Psoas muscle (tissue), 8 donors: Measurements from ENCODE around the gene CGREF1. TPM values are rescaled to one million over a fixed set of nuclear protein-coding genes. Genes with fewer than 3 reads are reported as not detected.

Experiments
- ATAC-seq, 4 donors: fragments of 200-7000 bp; cut with Tn5 transposase; one replicate each; pipeline ENCODE4 v1.9.1; 2020; ENCODE audit warnings: moderate library complexity in 3 of 4, mild to moderate bottlenecking in 2 of 4
- DNase-seq, 2 donors: peaks; one replicate each; pipeline ENCODE4 v3.0.0-alpha.2; 2020
- H3K27ac ChIP-seq: fragments of 200-600 bp; one replicate; pipeline ENCODE4 v1.8.0; 2022
- H3K27me3 ChIP-seq, 3 donors: fragments of 200-600 bp in 1 of 3; one replicate each; pipeline versions ENCODE4 v1.6.1 to v1.8.0; 2013 to 2022; ENCODE audit warnings: low read length in 2 of 3, mild to moderate bottlenecking in 2 of 3, moderate library complexity in 1 of 3; ENCODE audit not compliant: insufficient read depth in 3 of 3
- H3K36me3 ChIP-seq, 2 donors: fragments of 200-600 bp in 1 of 2; one replicate each; pipeline versions ENCODE4 v1.6.1 to v1.8.0; 2013 to 2022; ENCODE audit warnings: low read depth in 1 of 2, mild to moderate bottlenecking in 1 of 2, moderate library complexity in 1 of 2; ENCODE audit not compliant: insufficient read depth in 1 of 2
- H3K4me1 ChIP-seq: fragments of 200-600 bp; one replicate; pipeline ENCODE4 v1.8.0; 2022
- H3K4me3 ChIP-seq: fragments of 200-600 bp; one replicate; pipeline ENCODE4 v1.8.0; 2022; ENCODE audit warnings: mild to moderate bottlenecking
- H3K9me3 ChIP-seq: fragments of 200-600 bp; one replicate; pipeline ENCODE4 v1.8.0; 2022
- WGBS, 3 donors: extraction: QIAGEN DNeasy Blood & Tissue Kit; methylation state at CpG; one replicate each; pipeline versions ENCODE4 v1.1.6 to v1.1.7; 2013; 5-methylcytosine and 5-hydroxymethylcytosine counted together
- intact Hi-C, 2 donors: fragments of 100-400 bp; cut with DNase I; formaldehyde crosslinking; loops; one replicate each; pipeline versions ENCODE4 v1.11.0 to v1.14.2; 2022
- polyA plus RNA-seq, 3 donors: library from polyadenylated mRNA; stranded (reverse); fragments of 200-250 nt; gene quantifications; one replicate each; pipeline ENCODE4 v1.2.3, GENCODE V29; 2013
- total RNA-seq, 4 donors: library from RNA; stranded (reverse); fragmentation: NEBNext Ultra II Directional in 2 of 4; extraction: Animal tissue kit (Norgen Biotek cat#: 25700) in 2 of 4; gene quantifications; one replicate each; pipeline versions ENCODE4 v1.2.1 to v1.2.4, GENCODE V29; 2021 to 2023
- TF ChIP-seq, protein P1 (sequence below): fragments of 200-600 bp; IDR thresholded peaks from one replicate; pipeline ENCODE4 v1.8.0; 2022; ENCODE audit warnings: antibody characterized with exemption
- donor health status: healthy with polysubstance abuse.
- donor health status: DM: no; HTN: no; CAD: no; lungs with moderate emphysema.
- donor health status: Bipolar disorder and iron deficiency.
- donor health status: healthy.
- donor health status: DM: yes; HTN: yes; CAD: no.
- donor health status: DM: no; HTN: no; CAD: no.
- donor health status: DM: no; HTN: no; CAD: no.
- donor health status: DM: yes; HTN: yes; CAD: no.

Gene CGREF1
- total and polyA plus RNA-seq, 7 donors, result 2.8 to 15.8 (median 6.6) TPM

DNA sequence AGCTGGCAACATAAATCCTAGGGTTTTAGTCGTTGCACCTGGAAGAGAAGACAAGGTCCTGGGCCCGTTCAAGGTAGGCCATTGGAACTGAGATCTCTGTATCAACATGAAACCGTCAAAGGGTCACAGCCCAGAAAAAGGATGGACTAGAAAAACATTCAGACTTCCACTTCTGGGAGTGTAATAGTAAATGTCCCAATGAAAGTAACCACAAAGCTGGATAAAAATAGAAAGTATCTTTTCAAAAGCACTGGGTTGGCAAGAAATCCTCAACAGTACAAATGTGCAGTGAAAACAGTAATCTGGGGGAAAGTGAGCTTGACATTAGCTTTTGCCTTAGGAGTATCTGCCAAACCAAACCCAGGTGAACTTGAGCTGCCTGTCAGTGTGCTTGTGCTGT, 12.9 kb downstream of the CGREF1 start:
- no peaks in the 10 kb centered on the region for H3K27me3 ChIP-seq
- no peak overlapping the region for H3K27ac ChIP-seq
- H3K4me3 ChIP-seq, result no peak overlapping the region
- ATAC-seq (no peak), DNase-seq (no peak)
- intact Hi-C loops, result no loop called here
- no peaks in the 10 kb centered on the region for H3K36me3 ChIP-seq
- no peaks in the 10 kb centered on the region for H3K4me1 ChIP-seq
- WGBS, 3 donors, result 66 to 77% (median 74%) methylated on average over 3 of the region's 3 CpGs
- H3K9me3 ChIP-seq, result no peaks in the 10 kb centered on the region
- TF ChIP-seq, protein P1, sequence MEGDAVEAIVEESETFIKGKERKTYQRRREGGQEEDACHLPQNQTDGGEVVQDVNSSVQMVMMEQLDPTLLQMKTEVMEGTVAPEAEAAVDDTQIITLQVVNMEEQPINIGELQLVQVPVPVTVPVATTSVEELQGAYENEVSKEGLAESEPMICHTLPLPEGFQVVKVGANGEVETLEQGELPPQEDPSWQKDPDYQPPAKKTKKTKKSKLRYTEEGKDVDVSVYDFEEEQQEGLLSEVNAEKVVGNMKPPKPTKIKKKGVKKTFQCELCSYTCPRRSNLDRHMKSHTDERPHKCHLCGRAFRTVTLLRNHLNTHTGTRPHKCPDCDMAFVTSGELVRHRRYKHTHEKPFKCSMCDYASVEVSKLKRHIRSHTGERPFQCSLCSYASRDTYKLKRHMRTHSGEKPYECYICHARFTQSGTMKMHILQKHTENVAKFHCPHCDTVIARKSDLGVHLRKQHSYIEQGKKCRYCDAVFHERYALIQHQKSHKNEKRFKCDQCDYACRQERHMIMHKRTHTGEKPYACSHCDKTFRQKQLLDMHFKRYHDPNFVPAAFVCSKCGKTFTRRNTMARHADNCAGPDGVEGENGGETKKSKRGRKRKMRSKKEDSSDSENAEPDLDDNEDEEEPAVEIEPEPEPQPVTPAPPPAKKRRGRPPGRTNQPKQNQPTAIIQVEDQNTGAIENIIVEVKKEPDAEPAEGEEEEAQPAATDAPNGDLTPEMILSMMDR, result no peak

DNA sequence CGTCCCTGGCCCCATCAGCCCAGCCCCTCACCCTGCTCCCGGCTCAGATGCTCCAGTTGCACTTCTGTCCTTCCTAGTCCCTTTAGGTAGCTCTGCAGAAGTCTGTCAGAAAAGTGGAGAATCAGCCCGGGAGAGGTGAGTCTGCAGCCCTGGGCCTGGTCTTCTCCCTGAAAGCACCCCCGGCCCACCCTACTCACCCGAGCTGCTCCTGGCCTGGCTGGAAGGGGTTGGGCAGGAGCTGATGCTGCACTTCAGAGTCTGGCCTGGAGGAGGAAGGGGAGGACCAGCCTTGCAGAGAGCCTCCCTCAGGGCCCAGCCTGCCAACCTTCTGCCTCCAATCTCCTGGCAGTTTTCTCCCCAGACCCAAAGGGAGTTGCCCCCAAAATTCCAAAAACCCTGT, 16.6 kb downstream of the CGREF1 start:
- ATAC-seq (no peak), DNase-seq (peak in 1 of 2 donors; percentile 6)
- H3K27ac ChIP-seq, result no peak overlapping the region
- H3K27me3 ChIP-seq, result no peaks in the 10 kb centered on the region
- intact Hi-C loops, result no loop called here
- H3K4me3 ChIP-seq, result no peak overlapping the region
- no peaks in the 10 kb centered on the region for H3K36me3 ChIP-seq
- TF ChIP-seq, protein P1, result no peak
- 71 to 84% (median 77%) methylated on average over 5 of the region's 5 CpGs for WGBS, 3 donors
- H3K4me1 ChIP-seq, result no peaks in the 10 kb centered on the region
- no peaks in the 10 kb centered on the region for H3K9me3 ChIP-seq

DNA sequence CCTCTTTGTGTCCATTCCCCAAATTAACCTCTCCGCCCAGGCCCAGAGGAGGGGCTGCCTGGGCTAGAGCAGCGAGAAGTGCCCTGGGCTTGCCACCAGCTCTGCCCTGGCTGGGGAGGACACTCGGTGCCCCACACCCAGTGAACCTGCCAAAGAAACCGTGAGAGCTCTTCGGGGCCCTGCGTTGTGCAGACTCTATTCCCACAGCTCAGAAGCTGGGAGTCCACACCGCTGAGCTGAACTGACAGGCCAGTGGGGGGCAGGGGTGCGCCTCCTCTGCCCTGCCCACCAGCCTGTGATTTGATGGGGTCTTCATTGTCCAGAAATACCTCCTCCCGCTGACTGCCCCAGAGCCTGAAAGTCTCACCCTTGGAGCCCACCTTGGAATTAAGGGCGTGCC, 18.9 kb downstream of the CGREF1 start:
- Histone ChIP-seq H3K27ac (no peak overlapping the region), H3K36me3 (no peaks in the 10 kb centered on the region), H3K4me1 (peaks cover 14% of the 10 kb centered on the region), H3K9me3 (no peaks in the 10 kb centered on the region), H3K27me3 (no peaks in the 10 kb centered on the region), H3K4me3 (no peak overlapping the region)
- ATAC-seq (no peak), DNase-seq (peak in 1 of 2 donors; percentile 46)
- intact Hi-C loops, result no loop called here
- TF ChIP-seq, protein P1, result no peak
- 82 to 84% (median 82%) methylated on average over 10 of the region's 10 CpGs for WGBS, 3 donors

DNA sequence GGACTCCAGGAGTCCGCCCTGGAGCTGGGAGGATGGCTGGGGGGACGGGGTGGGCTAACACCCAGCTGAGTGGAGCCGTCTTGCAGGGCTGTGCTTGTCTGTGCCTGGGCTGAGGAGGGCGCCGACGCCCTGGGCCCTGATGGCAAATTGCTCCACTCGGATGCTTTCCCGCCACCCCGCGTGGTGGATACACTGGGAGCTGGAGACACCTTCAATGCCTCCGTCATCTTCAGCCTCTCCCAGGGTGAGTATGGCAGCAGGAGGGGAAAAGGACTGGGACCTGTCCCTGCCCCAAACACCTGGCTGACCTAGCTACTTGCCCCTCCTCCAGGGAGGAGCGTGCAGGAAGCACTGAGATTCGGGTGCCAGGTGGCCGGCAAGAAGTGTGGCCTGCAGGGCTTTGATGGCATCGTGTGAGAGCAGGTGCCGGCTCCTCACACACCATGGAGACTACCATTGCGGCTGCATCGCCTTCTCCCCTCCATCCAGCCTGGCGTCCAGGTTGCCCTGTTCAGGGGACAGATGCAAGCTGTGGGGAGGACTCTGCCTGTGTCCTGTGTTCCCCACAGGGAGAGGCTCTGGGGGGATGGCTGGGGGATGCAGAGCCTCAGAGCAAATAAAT, 19.5 kb downstream of the CGREF1 start:
- Histone ChIP-seq H3K27ac (no peak overlapping the region), H3K4me3 (no peak overlapping the region), H3K9me3 (no peaks in the 10 kb centered on the region), H3K36me3 (no peaks in the 10 kb centered on the region), H3K27me3 (no peaks in the 10 kb centered on the region), H3K4me1 (peaks cover 14% of the 10 kb centered on the region)
- intact Hi-C loops, result loop anchor here (5.0 to 10.0 kb wide), 3 partner anchors 93 to 185 kb away; partner anchors contain the start of genes DNAJC5G (in 1 of the 2) and TRIM54 (in 1 of the 2)
- DNase-seq (peak in 1 of 2 donors; percentile 40), ATAC-seq (no peak)
- 88 to 93% (median 90%) methylated on average over 18 to 19 of the region's 19 CpGs for WGBS, 3 donors
- TF ChIP-seq, protein P1, result no peak

DNA sequence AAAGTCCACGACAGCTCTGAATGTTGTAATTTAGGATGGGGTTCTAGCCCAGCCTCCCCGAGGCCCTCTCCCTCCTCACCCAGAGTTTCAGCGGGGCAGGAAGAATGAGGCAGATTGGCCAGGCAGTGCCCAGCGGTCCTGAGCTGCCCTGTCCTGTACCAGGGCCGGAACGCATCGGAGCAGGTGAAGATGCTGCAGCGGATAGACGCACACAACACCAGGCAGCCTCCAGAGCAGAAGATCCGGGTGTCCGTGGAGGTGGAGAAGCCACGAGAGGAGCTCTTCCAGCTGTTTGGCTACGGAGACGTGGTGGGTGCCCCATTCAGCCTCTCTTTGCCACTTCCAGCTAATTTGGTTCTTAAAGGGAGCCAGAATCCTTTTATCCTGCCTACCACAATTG, 21.6 kb downstream of the CGREF1 start:
- no peak overlapping the region for H3K27ac ChIP-seq
- H3K4me3 ChIP-seq, result no peak overlapping the region
- peak in 1 of 2 donors; percentile 33 for DNase-seq
- intact Hi-C loops, result loop anchor here (5.0 to 10.0 kb wide), 3 partner anchors 95 to 187 kb away; partner anchors contain the start of genes DNAJC5G (in 1 of the 2) and TRIM54 (in 1 of the 2)
- 85 to 91% (median 87%) methylated on average over 14 of the region's 14 CpGs for WGBS, 3 donors
- TF ChIP-seq, protein P1, result no peak
- no peaks in the 10 kb centered on the region for H3K9me3 ChIP-seq
- no peaks in the 10 kb centered on the region for H3K27me3 ChIP-seq
- ATAC-seq, result no peak
- no peaks in the 10 kb centered on the region for H3K36me3 ChIP-seq
- peaks cover 14% of the 10 kb centered on the region for H3K4me1 ChIP-seq
